HG03066 (cell line): ENCODE data around the gene NFX1.

Experiments
- ATAC-seq: cut with Tn5 transposase; IDR thresholded peaks from one replicate; pipeline ENCODE4 v1.9.1; 2021; ENCODE audit warnings: low read depth; ENCODE audit not compliant: unreplicated experiment

Gene NFX1

DNA sequence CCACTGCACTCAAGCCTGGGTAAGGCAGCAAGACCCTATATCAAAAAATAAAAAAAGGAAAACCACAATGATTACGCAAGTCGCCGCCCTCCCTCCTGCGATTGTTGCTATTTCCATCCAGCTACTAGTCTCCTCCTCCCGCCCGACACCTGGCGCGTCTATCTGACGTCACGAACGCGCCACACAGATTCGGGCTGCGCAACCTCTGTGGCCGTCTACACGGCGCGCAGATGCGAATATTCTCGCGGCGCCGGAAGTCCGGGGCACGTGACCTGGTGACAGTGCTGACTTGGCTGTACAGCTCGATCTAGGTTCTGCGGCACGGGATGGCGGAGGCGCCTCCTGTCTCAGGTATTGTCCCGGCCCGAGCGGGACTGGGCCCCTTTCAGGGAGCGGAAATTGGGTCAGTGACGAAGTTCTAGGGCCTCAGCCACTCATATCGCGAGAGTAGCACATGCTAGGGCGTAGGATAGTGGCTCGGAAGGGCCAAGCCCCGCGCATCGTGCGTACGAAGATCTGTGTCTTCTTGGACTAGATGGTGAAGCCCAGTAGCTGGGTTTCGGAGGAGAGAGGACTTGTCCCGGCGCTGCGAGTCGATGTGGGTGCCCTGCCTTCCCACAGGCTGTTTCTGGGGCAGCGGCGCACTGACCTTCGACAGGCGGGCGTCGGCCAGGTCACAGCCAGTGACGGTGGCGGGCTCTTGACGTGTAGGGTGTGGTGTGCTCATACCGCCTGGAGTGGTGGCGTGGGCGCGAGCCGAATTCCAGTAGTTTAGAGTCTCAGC is at the start of gene NFX1:
Gene NFX1, plus strand, starts transcription at position 270 of the 784 bp plus-strand sequence. Its CDS starts 57 bp downstream, at position 327.
- peak; percentile 88 for ATAC-seq

DNA sequence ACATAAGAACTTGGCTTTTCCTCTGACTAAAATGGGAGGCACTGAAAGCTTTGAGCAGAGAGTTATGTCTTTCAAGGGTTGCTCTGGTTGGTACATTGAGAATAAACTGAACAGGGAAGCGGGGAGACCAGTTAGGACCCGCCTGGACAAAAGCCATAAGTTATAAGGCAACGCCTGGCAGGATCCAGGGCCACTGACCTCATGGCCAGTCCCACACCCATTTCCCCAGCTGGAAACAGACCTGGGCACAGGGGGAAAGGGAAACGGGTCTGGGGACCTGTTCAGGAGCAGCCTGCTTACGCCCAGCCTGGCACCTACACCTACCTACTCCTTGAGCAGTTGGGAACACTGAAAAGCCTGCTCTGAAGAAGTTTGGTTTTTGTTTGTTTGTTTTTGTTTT is 49.0 kb upstream of the NFX1 start:
- no peak for ATAC-seq

DNA sequence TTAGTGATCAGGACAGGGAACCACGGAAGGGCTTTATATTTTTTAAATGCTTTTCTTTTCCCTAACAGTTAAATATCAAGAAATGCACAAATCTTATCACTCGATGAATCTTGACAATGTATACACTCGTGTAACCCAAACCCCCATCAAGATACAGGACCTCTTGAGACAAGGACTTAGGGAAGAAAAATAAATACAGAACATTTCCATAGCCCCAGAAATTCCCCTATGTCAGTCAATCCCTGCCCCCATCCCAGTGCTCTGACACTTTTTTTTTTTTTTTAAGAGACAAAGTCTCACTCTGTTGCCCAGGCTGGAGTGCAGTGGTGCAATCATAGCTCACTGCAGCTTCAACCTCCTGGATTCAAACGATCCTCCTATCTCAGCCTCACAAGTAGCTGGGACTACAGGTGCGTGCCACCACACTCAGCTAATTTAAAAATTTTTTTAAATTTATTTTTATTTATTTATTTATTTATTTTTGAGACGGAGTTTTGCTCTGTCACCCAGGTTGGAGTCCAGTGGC is 47.6 kb upstream of the NFX1 start:
- no peak for ATAC-seq

DNA sequence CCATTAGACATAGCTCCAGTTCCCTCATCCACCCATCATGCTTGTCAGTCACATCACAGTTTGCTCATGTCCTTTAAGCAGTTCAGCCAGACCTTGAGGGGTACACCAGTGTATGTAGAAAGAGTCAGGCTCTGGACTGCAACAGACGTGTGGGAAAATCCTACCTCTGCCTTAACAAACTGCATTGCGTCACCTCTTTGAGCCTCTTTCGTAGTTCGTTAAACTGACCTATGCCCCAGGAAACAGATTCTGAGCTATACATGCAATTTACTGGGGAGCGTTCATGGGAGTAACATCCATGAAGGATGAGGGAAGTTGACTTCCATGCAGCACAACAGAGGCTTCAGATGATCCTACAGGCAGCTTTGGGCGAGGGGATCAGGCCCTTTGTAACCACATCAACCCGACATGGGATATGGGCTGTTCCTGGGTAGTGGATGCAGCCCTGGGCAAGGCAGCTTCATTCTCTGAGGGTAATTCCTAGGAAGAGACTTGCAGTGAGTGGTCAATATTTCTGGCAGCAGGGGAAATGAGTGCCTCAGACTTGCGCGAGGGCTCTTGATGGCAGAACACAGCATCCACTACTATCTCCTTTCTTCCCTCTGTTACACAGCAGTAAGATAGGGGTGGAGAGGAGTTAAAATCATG is 46.1 kb upstream of the NFX1 start:
- no peak for ATAC-seq

DNA sequence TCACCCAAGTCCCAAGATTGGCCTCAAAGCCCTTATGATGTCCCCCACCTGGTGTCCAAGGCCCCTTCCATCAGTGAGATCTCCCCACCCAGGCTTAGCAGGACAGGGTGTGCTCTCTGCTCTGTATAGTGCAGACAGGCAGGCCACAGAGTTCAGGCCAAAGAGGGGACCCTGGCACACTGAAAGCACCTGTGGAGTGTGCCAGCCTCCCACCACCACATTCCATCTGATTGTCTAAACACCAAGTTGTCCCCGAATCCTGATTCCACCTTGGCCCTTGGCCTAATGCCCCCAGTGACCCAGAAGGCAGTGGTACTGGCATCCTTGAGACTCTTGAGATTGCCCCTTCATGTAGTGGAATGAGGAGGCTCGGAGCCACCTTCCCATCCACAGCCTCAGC is 45.0 kb upstream of the NFX1 start:
- no peak for ATAC-seq

DNA sequence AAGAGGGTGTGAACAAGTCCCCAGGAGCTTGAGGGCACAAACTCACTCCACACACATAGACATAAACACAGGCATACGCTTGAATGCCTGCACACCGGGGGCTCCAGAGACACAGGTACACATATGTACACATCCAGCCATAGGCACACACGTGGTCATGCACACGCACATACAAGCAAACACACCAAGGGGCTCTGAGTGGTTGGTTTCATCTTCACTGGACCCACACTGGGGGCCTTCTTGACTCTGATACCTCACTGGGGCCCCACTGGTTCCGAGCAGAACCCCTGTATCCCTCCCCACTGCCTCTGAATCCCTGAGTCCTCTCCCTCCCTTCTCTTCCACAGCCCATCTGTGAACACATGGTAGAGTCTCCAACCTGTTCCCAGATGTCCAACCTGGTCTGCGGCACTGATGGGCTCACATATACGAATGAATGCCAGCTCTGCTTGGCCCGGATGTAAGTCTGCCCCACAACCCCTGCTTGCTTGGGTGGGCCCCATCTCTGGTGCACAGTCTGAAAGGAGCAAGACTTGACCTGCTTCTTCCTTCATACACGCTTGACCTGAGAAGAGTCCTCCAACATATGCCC is 44.0 kb upstream of the NFX1 start:
- no peak for ATAC-seq

DNA sequence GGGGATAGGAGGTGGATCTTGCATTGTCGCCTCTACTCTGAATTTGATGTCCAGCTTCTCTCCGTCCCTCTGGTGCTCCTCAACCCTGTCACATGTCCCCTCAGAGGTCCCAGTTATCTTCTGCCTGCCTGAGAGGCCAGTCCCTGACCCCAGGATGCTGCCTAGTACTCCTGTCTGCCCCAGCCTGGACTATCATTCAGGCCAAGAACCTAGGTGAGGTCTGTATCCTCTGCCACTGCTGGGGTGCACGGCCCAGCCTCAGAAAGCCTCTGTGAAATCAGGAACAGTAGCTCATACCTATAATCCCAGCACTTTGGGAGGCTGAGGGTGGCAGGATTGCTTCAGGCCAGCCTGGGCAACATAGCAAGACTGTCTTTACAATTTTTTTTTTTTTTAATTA is 41.7 kb upstream of the NFX1 start:
- ATAC-seq: no peak

DNA sequence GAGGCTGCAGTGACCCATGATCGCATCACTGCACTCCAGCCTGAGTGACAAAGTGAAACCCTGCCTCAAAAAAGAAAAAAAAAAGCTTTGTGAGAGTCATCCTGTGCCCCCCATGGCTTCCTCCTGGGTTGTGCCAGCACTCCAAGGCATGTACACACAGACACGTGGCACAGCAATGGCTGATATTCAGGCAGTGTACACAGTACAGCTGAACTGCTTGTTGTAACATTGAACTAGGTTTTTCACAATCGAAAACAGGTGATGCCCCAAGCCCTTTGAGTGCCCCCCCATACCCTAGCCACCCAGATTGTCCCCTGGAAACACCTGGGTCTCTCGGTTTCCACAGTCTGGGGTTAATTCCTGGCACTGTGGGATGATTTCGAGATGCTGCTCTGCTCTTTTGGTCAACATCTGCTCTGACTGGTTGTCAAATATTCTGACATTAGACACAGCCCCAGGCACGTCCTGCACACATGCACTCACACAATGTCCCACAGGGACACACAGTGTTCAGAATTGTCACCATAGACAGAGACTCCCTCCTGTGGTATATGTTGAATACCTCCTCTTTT is 41.1 kb upstream of the NFX1 start:
- ATAC-seq: no peak

DNA sequence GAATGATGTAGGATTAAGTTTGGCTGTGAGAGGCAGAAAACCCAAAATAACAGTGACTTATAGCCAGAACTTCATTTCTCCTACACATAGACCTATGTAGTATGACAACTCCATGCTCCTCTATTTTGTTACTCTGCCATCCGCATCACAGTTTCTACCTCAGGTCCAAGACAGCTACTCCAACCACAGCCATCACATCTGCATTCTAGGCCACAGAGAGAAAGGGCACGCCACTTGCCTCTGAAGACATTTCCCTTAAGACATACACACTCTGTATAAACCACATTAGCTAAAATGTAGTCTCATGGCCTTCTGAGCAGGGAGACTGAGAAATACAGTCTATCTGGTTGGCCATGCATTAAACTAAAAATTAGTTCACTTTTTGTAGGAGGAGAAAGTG is 40.3 kb upstream of the NFX1 start:
- no peak for ATAC-seq

DNA sequence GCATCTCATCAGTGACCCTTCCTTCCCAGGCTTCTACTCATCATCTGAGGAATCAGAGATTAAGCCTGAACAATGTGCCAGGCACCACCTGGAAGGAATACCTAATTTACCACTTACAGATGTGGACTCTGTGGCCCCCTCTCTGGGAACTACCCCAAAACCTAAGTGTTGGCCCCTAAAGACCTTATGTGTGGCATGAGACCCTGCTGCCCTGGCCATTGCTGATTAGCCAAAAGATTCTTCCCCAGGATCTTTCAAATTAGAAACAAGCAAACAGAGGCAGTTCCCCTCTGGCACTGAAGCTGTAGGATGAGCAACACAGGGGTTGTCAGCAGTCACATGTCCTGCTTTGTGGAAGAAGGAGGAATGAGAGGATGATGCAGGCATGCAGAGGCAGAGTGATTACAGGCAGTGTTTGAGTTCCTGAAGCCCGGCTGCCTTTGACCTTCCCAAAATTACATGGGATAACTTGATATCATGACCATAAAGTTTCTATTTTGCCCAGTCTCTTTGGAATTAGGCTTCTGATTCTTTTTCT is 39.8 kb upstream of the NFX1 start:
- no peak for ATAC-seq

DNA sequence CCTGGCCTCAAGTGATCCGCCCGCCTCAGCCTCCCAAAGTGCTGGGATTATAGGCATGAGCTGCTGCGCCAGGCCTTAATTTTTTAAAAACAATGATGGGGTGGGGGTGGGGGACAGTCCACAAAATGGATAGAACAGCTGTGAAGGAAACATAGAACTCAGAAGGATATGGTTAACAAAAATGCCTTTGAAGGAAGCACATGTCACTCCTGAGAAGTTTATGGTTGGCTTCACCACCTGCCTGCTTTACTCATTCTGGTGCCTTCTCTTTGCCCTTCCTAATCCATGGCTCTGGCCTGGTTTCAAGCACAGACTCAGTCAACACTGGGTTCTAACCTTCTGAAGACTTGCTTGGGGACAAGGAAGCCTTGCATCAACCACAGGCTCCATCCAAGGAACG is 36.1 kb upstream of the NFX1 start:
- ATAC-seq: no peak

DNA sequence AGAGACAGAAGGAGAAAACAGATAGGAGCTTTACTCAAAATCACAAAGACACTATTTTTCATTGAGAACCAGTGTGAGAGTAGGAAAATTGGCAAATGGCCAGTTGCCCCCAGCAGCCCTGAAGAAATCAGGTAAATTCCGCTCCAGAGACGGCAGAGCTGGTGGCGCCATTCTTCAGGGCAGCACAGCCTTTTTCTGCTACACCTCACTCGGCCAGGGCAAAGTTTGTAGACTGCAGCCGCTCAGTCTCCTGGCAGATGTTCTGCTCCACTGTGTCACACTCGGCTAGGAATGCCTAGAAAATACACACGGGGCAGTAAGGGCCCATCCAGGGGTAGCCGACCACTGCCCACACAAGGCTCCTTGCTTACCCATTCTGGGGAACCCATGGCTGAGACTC is 35.3 kb upstream of the NFX1 start:
- no peak for ATAC-seq

DNA sequence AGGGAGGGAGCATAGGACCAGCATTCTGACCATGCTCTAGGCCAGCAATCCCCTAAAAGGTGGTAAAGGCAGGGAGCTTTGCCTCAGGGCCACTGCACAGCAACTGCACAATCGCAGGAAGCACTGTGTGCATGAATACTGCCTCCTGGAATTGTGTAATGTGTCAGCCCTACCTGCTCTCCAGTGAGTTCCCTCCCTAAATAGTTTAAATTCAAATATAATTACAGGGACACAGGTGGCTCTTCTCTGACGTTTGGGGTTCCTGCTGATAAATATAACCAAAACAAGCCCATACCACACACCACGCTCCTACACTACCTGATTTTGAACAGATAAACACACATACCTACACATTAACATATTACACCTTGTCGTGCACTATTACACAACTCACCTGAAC is 34.8 kb upstream of the NFX1 start:
- ATAC-seq: no peak

DNA sequence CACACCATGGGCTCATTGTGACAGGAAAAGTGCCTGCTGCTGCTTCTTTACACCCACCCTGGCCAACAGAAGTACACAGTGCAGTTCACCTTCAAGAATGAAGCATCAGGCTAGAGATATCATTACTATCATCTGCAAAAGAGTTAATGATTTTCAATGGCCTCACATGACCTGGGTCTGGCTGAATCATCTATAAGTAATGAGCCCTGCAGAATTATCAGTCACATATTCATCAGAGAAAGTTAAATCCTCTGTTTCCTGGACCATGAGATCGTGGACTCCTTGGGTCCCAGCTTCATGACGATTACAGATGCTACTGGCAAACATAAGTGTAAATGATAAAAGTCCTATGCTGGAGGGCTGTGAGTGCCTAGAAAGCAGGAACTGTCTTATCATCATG is 34.1 kb upstream of the NFX1 start:
- no peak for ATAC-seq

DNA sequence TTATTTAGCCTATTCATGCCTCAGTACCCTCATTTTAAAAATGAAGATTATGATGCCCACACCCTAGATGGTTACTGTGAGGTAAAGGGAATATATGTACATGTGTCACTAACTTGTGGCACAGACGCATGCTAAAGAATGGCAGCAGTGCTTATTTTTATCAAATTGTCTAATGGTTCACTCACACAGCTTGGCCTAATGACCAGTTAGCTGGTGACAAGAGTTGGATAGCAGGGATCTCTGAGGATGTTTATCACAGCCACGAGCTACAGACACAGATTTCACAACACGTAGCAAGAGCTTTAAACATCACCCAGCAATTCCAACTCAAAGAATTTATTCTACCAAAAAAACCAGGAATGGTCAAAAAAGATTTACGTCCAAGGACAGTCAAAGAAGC is 33.0 kb upstream of the NFX1 start:
- ATAC-seq: no peak

DNA sequence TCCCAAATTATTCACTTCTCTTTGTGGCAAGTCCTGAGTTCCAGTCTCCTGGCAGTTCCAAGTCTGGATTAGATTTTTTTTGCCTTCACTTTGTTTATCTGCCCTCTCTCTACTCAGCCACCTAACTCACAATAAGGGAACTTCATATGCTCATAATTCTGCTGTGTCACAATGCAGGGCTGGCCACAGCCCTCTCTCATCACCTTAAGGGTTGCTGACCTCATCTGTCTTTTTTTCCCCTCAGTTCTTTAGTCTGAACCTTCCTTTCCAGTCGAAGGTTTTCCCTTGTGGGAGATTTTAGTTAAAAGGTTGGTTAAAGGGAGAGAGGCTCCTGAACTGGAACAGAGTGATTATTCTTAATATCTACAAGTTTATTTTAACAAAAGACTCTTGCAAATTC is 29.9 kb upstream of the NFX1 start:
- ATAC-seq: no peak

DNA sequence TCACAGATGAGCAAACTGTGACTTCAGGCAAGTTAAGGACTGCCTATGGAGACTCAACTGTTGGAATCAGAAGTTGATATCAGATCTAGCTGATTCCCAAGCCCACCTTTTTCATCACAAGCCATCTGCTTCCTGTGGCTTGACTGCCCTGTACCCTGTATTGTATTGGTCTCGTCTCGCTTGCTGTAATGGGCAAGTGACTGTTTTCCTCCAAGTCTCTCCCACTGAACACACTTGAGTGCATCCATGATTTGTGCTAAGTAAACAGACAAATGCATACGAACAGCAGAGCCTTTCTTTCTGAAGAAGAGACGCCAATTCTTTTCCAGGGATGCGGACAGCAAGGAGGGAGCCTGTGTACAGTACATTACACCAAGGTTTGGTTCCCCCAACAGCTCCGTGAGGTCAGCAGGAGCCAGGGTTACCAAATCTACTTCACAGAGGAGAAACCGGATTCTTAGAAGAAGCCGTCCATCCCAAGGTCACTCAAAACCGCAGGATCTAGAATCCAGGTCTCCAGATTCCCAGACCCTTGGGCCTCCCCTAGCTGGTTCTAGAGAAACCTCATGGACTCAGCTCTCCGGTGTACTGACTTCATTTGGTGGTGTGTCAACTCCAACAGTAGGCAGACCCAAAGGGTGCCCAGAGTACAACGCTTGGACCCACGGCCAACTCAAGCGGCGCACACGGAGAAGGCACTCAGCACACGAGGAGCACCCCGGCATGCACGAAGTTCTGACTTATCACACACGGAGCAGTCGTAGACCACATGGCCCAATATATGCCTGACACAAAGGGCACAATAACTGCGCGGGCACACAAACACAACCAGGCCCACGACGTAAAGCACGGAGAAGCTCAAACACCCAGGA is 26.9 kb upstream of the NFX1 start:
- ATAC-seq: no peak

DNA sequence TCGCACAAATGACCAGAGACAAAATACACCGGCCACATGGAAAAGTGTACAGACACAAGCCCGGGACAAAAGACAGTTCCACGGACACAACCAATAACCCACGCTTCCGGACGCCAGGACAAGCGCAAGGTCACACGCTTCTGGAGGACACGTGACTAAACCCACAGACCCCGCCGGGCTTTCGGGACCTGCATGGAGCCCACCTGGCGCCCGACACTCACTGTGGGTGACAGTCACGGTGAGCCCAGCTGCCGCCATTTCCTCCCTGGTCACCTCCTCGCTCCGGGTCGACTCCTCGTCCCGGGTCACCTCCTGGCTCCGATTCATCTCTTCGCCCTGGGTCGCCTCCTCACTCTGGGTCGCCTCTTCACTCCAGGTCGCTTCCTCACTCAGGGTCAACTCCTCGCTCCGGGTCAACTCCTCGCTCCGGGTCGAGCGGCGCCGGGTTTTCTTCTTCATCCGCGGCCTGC is 26.3 kb upstream of the NFX1 start:
- ATAC-seq: peak; percentile 38

DNA sequence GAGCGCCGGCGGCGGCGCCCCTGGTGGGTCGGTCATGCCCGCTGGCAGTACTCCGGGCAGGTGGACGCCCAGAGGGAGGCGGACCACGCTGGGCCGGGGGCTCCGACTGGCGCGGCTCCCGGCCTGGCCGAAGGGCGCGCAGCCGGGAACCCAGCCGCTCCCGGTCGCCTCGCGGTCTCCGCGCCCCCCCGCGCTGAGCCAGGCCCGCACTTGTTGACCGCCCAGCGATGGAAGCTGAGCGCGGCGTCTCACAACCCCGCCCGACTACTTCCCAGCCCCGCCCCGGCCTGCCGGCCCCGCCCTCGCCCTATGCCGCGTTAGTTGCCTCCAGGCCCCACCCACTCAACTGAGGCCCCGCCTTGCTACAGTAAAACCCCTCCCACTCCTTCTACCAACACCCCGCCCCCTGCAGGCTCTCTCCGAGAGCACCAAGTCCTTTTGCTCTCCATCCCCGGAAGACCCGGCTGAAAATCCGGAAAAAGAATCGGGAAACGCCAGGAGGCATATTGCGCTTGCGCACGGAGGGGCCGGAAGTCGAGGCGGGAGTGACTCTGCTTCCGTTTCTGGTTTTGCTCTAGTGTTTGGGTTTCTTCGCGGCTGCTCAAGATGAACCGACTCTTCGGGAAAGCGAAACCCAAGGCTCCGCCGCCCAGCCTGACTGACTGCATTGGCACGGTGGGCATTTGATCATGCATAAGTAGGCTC is 25.7 kb upstream of the NFX1 start, which contains the start of the genes BAG1 and CHMP5:
Gene BAG1, minus strand, starts transcription at position 236 of the 705 bp plus-strand sequence.
Gene CHMP5, plus strand, starts transcription at position 577 of the 705 bp plus-strand sequence. Its CDS starts 30 bp downstream, at position 607.
- peak; percentile 84 for ATAC-seq
